Stimulated activated naive CD8-positive, alpha-beta T cell treated with anti-CD3 and anti-CD28 coated beads, Interleukin-15, Interleukin-2, amounts not matched to agents 100 ng/mL and 50 ng/mL, for 24 hours (primary cell): ENCODE data around the gene FTSJ1.

ENCODE experiments used
- H3K27ac Mint-ChIP-seq: one replicate; pipeline ENCODE4 v1.8.0; 2021; ENCODE audit warnings: mild to moderate bottlenecking, mixed read lengths
- H3K27me3 Mint-ChIP-seq: one replicate; pipeline ENCODE4 v1.8.0; 2021; ENCODE audit warnings: mixed read lengths
- H3K36me3 Mint-ChIP-seq: one replicate; pipeline ENCODE4 v1.8.0; 2021; ENCODE audit warnings: low read depth, mixed read lengths
- H3K4me1 Mint-ChIP-seq: one replicate; pipeline ENCODE4 v1.8.0; 2021; ENCODE audit warnings: low read depth, mixed read lengths
- H3K4me3 Mint-ChIP-seq: one replicate; pipeline ENCODE4 v1.8.0; 2021; ENCODE audit warnings: mild to moderate bottlenecking, mixed read lengths
- H3K9me3 Mint-ChIP-seq: one replicate; pipeline ENCODE4 v1.8.0; 2021; ENCODE audit warnings: mixed read lengths

FTSJ1 gene

DNA sequence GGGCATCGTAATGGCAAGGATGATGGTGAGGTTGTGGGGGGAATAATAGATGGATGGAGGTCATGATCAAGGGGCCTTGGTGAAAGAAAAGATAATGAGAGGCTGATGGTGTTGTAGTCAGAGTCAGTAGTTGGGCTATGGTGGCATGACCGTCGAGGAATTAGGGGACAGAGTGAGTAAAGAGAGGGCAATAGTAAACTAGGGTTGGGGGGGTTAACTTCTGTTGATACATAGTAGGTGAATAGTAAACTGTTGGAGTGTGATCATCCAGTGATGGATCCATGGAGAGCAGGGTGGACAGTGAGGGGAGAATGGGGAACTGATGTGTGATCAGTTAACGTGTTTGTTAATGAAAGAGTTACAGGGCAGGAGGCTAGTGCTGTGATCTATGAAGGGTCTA lies 920 bp downstream of the FTSJ1 start:
- H3K27me3 Mint-ChIP-seq = no peaks in the 10 kb centered on the region
- peaks cover 35% of the 10 kb centered on the region for H3K36me3 Mint-ChIP-seq
- H3K9me3 Mint-ChIP-seq = no peaks in the 10 kb centered on the region
- peak overlapping the region; percentile 97 for H3K27ac Mint-ChIP-seq
- H3K4me1 Mint-ChIP-seq = peaks cover 26% of the 10 kb centered on the region
- H3K4me3 Mint-ChIP-seq = peak overlapping the region; percentile 94

DNA sequence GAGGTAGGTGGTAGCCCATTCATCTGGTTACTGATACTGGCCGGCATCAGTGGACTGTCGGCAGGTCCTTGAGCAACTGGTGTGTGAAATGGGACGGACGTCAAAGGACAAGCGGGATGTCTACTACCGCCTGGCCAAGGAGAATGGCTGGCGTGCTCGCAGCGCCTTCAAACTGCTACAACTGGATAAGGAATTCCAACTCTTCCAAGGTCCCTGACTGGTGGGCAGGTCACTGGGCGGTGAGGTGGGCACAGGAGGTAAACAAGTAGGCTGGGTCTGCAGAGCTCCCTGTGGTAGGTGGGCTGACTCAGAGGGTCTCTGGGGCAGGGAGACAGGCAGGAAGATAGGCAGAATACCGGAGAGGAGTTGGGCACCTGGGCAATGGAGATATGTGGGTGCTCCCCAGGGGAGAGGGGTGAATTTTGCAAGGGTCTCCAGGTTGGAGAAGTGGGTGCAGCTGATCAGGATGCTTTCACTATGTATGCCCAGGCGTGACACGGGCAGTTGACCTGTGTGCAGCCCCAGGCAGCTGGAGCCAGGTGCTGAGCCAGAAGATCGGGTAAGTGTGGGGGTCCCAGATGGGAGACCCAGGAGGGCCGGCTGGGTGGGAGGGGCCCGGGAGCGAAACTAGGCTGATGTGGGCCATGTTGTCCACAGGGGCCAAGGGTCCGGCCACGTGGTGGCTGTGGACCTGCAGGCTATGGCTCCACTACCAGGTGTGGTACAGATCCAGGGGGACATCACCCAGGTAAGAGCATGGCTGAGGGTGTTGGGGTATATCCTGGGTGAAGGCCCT lies 2.2 kb downstream of the FTSJ1 start:
- H3K36me3 Mint-ChIP-seq = peaks cover 41% of the 10 kb centered on the region
- H3K4me3 Mint-ChIP-seq = peak overlapping the region; percentile 94
- H3K9me3 Mint-ChIP-seq = no peaks in the 10 kb centered on the region
- H3K27ac Mint-ChIP-seq = peak overlapping the region; percentile 97
- H3K4me1 Mint-ChIP-seq = peaks cover 26% of the 10 kb centered on the region
- no peaks in the 10 kb centered on the region for H3K27me3 Mint-ChIP-seq

DNA sequence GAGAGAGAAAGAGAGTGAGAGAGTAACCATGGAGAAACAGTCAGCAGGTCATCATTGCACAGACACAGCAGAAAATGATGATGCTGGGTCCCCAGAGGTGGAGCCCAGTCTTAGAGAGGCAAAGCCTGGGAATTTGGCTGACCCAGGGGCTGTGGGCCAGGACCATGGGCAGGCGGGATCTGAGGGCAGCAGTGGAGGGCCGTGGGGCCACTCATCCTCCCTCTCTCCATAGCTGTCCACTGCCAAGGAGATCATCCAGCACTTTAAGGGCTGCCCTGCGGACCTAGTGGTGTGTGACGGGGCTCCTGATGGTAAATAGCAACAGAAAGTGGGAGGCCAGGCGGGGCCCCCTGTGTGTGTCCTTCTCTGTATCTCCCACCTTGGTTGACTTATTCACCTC lies 2.8 kb downstream of the FTSJ1 start:
- Mint-ChIP-seq H3K36me3 (peaks cover 45% of the 10 kb centered on the region), H3K4me1 (peaks cover 26% of the 10 kb centered on the region), H3K27ac (peak overlapping the region; percentile 32), H3K27me3 (no peaks in the 10 kb centered on the region), H3K4me3 (no peak overlapping the region), H3K9me3 (no peaks in the 10 kb centered on the region)

DNA sequence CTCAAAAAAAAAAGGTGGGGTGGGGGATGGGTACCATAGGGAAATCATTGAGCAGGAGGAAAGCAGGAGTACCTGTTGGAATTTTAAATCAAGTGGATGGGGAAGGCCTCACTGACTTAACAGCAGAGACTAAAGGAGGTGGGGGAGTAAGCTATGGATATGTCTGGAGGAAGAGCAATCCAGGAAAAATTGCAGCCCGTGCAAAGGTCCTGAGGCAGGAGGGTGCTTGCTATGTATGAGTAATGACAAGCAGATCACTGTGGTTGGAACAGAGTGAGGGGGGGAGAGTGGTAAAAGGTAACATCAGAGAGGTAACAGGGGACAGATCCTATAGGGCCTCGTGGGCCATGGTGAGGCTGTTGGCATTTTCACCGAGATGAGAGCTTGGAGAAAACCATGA lies 4.1 kb downstream of the FTSJ1 start:
- peaks cover 45% of the 10 kb centered on the region for H3K36me3 Mint-ChIP-seq
- H3K9me3 Mint-ChIP-seq = no peaks in the 10 kb centered on the region
- H3K4me1 Mint-ChIP-seq = peaks cover 23% of the 10 kb centered on the region
- peak overlapping the region; percentile 76 for H3K27ac Mint-ChIP-seq
- no peaks in the 10 kb centered on the region for H3K27me3 Mint-ChIP-seq
- H3K4me3 Mint-ChIP-seq = no peak overlapping the region

DNA sequence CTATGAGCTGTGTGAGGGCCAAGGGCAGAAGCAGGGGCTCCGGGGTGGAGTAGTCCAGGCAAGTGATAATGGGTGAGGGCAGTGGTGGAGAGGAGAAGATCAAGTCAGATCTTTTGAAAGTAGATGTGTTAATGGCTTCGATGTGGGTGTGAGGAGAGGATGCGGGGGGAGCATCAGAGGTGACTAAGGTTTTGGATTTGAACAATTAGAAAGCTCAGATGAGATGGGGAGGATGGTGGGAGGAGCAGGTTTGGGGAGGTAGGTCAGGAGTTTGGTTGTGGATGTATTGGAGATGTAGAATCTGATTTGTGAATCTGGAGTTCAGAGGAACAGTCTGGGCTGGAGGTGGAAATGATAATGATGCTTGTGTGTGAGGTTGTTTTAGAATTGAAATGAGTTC lies 4.6 kb downstream of the FTSJ1 start:
- no peaks in the 10 kb centered on the region for H3K9me3 Mint-ChIP-seq
- H3K36me3 Mint-ChIP-seq = peaks cover 45% of the 10 kb centered on the region
- H3K4me1 Mint-ChIP-seq = peaks cover 22% of the 10 kb centered on the region
- no peaks in the 10 kb centered on the region for H3K27me3 Mint-ChIP-seq
- H3K4me3 Mint-ChIP-seq = no peak overlapping the region
- H3K27ac Mint-ChIP-seq = peak overlapping the region; percentile 76

DNA sequence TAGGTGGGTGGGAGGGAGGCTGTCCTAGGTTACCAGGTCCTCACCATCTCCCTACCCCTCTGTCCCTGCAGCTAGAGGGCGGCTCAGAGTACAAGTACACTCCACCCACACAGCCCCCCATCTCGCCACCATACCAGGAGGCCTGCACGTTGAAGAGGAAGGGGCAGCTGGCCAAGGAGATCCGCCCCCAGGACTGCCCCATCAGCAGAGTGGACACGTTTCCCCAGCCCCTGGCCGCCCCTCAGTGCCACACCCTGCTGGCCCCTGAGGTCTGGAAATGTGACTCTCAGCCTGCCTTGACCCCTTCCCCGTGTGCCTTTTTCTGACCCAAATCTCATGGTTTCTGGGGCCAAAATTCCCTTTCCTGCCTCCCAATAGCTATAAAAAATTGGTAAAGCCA lies 6.5 kb downstream of the FTSJ1 start:
- Mint-ChIP-seq H3K4me1 (peaks cover 13% of the 10 kb centered on the region), H3K27ac (no peak overlapping the region), H3K4me3 (no peak overlapping the region), H3K36me3 (peaks cover 35% of the 10 kb centered on the region), H3K27me3 (no peaks in the 10 kb centered on the region), H3K9me3 (no peaks in the 10 kb centered on the region)

DNA sequence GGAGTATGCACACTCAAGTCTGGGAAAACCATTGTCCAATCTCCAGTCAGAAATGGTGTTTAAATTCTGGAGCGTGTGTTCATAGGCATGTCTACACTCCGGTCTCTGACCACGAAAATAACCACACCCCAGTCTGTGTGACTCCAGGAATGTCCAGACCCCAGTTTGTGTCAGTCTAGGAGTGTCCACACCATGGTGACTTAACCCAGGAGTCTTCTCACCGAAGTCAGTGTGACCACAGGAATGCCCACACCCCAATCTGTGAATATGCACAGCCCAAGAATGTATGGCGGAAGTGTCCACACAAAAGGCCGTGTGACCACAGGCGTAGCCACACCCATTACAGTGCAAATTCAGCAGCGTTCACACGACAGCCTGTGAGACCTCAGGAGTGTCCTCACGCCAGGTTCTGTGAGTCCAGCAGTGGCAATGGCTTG lies 11.4 kb downstream of the FTSJ1 start:
- Mint-ChIP-seq H3K36me3 (peaks cover 9% of the 10 kb centered on the region), H3K4me1 (no peaks in the 10 kb centered on the region), H3K4me3 (no peak overlapping the region), H3K27me3 (no peaks in the 10 kb centered on the region), H3K9me3 (no peaks in the 10 kb centered on the region), H3K27ac (no peak overlapping the region)

DNA sequence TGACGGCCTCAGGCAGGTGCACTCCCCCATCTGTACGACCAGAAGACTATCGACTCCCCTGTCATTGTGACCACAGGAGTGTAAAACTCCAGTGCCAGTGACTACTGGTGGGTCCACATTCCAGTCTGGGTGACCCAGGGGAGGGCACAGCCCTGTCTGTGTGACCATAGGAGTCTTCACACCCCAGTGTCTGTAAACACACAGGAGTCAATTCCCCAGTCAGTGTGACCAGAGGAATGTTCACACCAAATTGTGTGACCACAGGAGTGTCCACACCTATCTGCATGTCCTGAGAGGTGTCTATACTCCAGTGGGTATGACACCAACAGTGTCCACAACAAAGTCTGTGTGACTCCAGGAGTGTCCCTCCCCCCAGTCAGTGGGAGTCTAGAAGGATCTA lies 12.0 kb downstream of the FTSJ1 start:
- Mint-ChIP-seq H3K27me3 (no peaks in the 10 kb centered on the region), H3K4me1 (no peaks in the 10 kb centered on the region), H3K4me3 (no peak overlapping the region), H3K36me3 (peaks cover 5% of the 10 kb centered on the region), H3K9me3 (no peaks in the 10 kb centered on the region), H3K27ac (no peak overlapping the region)

DNA sequence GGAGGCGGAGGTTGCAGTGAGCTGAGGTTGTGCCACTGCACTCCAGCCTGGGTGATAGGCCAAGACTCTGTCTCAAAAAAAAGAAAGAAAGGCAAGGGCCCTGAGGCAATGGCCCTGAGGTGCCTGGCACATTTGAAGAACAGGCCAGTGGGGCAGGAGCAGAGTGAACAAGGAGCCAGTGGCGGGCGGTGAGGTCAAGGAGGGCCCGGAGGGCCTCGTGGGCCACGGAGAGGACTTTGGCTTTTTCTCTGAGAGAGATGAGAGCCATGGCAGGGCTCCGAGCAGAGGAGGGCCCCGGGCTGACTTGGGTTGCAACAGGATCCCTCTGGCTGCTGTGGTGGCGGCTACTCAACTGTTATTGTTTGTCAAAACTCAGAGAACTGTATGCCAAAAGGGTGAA lies 13.3 kb downstream of the FTSJ1 start:
- Mint-ChIP-seq H3K27ac (no peak overlapping the region), H3K9me3 (no peaks in the 10 kb centered on the region), H3K4me3 (no peak overlapping the region), H3K27me3 (no peaks in the 10 kb centered on the region), H3K36me3 (no peaks in the 10 kb centered on the region), H3K4me1 (no peaks in the 10 kb centered on the region)

DNA sequence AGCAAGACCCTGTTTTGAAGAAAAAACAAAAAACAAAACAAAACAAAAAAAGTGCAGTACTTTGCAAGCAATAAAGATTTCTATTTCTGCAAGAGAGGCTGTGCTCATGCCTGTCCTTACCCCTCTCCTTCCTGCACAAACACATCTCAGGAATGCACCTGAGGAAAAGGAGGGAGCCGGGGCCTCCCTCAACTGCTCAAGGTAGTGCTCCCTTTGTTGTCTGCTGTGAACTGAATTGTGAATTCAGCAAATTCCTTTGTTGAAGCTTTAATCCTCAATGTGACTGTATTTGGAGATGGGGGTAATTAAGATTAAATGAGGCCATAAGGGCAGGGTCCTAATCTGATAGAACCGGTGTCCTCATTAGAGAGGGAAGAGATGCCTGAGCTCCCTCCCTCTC lies 13.9 kb downstream of the FTSJ1 start:
- no peaks in the 10 kb centered on the region for H3K9me3 Mint-ChIP-seq
- no peaks in the 10 kb centered on the region for H3K36me3 Mint-ChIP-seq
- no peaks in the 10 kb centered on the region for H3K4me1 Mint-ChIP-seq
- no peak overlapping the region for H3K27ac Mint-ChIP-seq
- no peaks in the 10 kb centered on the region for H3K27me3 Mint-ChIP-seq
- no peak overlapping the region for H3K4me3 Mint-ChIP-seq

DNA sequence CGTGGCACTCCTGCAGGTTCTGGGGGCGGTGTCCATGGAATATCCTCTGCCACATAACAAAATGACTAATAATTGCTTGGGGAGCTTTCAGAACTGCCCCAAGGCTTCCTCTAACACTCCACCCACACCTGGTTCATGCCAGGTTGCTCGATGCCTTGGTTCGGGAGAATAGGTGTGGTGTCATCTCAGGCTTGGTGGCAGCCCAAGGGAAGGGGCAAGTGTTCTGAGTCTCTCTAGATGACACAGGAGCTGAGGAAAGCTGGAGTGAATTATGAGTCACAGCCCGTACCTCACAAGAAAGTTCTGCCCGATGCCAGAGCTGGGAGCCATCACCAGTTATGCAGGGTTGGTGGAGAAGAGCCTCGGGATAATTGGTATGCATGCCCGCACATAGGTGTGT lies 14.7 kb downstream of the FTSJ1 start:
- H3K4me3 Mint-ChIP-seq = no peak overlapping the region
- no peak overlapping the region for H3K27ac Mint-ChIP-seq
- no peaks in the 10 kb centered on the region for H3K4me1 Mint-ChIP-seq
- no peaks in the 10 kb centered on the region for H3K27me3 Mint-ChIP-seq
- no peaks in the 10 kb centered on the region for H3K36me3 Mint-ChIP-seq
- no peaks in the 10 kb centered on the region for H3K9me3 Mint-ChIP-seq

DNA sequence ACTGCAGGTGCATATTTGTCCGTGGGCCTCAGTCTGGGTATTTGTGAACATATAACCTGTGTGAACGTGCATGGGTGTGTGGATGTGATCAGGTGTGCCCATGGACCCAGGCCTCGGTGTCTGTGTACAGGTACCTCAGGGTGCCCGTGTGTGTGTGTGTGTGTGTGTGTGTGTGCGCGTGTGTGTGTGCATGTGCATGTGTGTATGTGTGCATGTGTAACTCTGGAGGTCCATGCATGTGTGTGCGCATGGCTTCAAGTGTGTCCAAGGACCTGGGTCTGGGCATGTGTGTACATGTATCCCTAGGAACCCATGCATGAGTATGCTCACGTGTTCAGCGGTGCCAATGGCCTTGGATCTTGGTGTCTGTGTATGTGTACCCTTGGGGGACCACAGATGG lies 15.8 kb downstream of the FTSJ1 start:
- no peak overlapping the region for H3K4me3 Mint-ChIP-seq
- H3K36me3 Mint-ChIP-seq = no peaks in the 10 kb centered on the region
- H3K27me3 Mint-ChIP-seq = no peaks in the 10 kb centered on the region
- H3K9me3 Mint-ChIP-seq = no peaks in the 10 kb centered on the region
- no peak overlapping the region for H3K27ac Mint-ChIP-seq
- H3K4me1 Mint-ChIP-seq = no peaks in the 10 kb centered on the region

DNA sequence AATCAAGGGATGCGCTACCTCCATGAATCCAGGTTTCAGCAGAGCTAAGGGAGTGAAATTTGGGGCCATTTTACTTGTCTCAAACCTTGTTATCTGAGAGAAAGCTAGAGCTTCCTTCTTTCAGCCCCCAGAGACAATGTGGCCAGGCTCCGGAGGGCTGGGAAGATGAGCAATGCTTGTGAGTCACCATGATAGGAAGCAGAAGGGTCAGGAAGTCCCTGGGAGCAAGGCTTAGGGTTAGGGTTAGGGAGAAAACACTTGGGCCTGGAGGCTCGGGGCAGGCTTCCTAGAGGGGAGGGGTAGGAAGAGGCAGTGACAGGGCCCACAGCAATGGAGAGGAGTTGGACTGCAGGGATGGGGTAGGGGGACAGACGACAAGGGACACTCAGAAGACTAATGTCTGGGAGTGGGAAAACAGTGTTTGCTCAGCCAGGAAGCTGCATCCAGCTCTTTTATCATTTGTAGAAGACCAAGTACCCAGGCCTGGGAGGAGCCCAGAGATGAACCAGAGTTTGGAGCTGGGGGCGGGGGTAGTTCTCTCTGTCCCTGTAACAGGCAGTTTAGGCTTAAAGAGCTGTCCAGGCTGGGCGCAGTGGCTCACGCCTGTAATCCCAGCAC lies 16.4 kb downstream of the FTSJ1 start:
- Mint-ChIP-seq H3K4me3 (no peak overlapping the region), H3K36me3 (no peaks in the 10 kb centered on the region), H3K4me1 (no peaks in the 10 kb centered on the region), H3K27ac (no peak overlapping the region), H3K27me3 (no peaks in the 10 kb centered on the region), H3K9me3 (no peaks in the 10 kb centered on the region)

DNA sequence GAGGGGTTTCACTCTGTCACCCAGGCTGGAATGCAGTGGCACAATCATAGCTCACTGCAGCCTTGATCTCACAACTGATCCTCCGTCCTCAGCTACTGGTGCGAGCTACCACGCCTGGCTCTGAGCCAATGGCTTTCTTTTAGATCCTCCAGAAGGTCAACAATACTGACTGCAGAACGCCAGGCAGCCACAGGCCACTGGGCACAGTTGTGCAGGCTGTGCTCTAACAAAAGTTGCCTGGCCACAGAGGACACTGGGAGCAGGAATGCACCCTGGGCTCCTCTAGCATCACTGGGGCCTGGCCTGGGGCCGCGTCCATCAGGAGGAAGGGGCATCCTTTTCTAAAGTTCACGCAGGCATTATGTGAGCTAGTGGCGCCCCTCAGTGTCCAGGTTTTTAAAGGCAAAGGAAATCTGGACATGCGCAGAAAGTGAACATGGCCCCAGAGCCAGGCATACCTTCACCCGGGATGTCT lies 17.9 kb downstream of the FTSJ1 start:
- H3K36me3 Mint-ChIP-seq = no peaks in the 10 kb centered on the region
- H3K27me3 Mint-ChIP-seq = no peaks in the 10 kb centered on the region
- no peak overlapping the region for H3K4me3 Mint-ChIP-seq
- no peak overlapping the region for H3K27ac Mint-ChIP-seq
- H3K9me3 Mint-ChIP-seq = no peaks in the 10 kb centered on the region
- H3K4me1 Mint-ChIP-seq = peaks cover 3% of the 10 kb centered on the region

DNA sequence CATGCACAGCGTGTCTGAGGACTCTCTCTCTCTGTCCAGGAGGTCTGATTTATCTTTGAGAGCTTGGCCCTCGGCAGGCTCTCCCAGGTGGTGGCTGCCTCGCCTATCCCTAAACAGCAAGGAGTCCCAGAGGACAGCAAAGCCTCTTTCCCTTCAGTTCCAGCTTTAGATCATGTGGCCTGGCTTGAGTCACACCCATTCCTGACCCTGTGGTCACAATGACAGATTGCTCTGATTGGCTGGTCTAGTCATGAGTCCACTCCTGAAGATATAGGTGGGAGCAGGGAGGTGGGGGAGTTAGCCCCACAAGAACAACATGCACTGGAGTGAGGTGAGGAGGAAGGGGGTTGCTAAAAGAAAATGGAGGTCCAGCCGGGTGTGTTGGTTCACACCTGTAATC lies 20.7 kb downstream of the FTSJ1 start:
- Mint-ChIP-seq H3K27ac (no peak overlapping the region), H3K4me3 (no peak overlapping the region), H3K27me3 (no peaks in the 10 kb centered on the region), H3K36me3 (no peaks in the 10 kb centered on the region), H3K4me1 (peaks cover 3% of the 10 kb centered on the region), H3K9me3 (no peaks in the 10 kb centered on the region)

DNA sequence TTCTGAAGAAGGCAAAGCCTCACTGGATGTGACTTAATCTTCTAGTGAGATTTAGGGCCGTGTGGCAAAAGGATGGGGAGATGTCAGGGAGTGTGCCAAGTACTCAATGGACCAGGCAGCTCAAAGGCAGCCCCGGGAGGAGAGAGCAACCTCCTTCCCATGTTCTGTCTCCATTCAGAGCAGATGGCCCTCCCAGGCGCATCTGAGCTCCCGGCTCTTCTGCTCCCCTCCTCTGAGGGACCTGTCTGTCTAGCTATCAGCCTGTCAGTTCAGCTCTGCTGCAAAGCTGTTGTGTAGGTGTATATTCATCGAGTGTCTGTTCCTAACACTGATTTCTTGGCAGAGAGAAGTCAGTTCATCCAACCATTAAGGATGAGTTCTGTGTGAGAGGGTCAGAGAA lies 21.9 kb downstream of the FTSJ1 start:
- no peaks in the 10 kb centered on the region for H3K27me3 Mint-ChIP-seq
- peaks cover 3% of the 10 kb centered on the region for H3K4me1 Mint-ChIP-seq
- no peaks in the 10 kb centered on the region for H3K9me3 Mint-ChIP-seq
- no peak overlapping the region for H3K4me3 Mint-ChIP-seq
- no peak overlapping the region for H3K27ac Mint-ChIP-seq
- no peaks in the 10 kb centered on the region for H3K36me3 Mint-ChIP-seq
